ENCODE measurements around the gene MAP2K7.
A peak's percentile ranks its signal among the peaks of the same experiment; 100 is the strongest.
"Not testable (repeated sequence)": the region's sequence is repeated elsewhere in the genome, so short reads cannot be mapped to it uniquely, and the experiment has no call there.

The MAP2K7 gene

GRCh38 chr19:7903244-7904073 lies at the start of gene MAP2K7:
TSS of gene MAP2K7 (plus strand) at chr19:7903877. CDS start at chr19:7903945, 68 bp downstream.
- no peaks in the 10 kb centered on the region for H3K9me3 ChIP-seq (ENCODE audit: low read length)
- no peaks in the 10 kb centered on the region for H3K27me3 ChIP-seq (ENCODE audit: control insufficient read depth in 1 of 2, insufficient read depth in 2 of 2, low read length in 2 of 2)
- peak within 1 kb of the TSS; percentile 61 for H3K9ac ChIP-seq (ENCODE audit: low read length)
- no peaks in the 10 kb centered on the region for H3K36me3 ChIP-seq (ENCODE audit: insufficient read depth, low read length)
- peaks cover 30% of the 10 kb centered on the region for H3K4me1 ChIP-seq (ENCODE audit: insufficient read depth, low read length)
- H3K27ac ChIP-seq (ENCODE audit: low read depth, low read length) = peak within 1 kb of the TSS; percentile 72
- peak within 1 kb of the TSS; percentile 45 to 94 for H3K4me3 ChIP-seq (ENCODE audit: low read depth in 1 of 2, low read length in 2 of 2)

GRCh38 chr19:7855426-7856108 lies 48.1 kb upstream of the MAP2K7 start:
- no peak overlapping the region for H3K4me3 ChIP-seq (ENCODE audit: low read depth in 1 of 2, low read length in 2 of 2)
- H3K9me3 ChIP-seq (ENCODE audit: low read length) = no peaks in the 10 kb centered on the region
- no peak overlapping the region for H3K27ac ChIP-seq (ENCODE audit: low read depth, low read length)
- no peaks in the 10 kb centered on the region for H3K4me1 ChIP-seq (ENCODE audit: insufficient read depth, low read length)
- peaks cover 4% of the 10 kb centered on the region for H3K36me3 ChIP-seq (ENCODE audit: insufficient read depth, low read length)
- no peak overlapping the region for H3K9ac ChIP-seq (ENCODE audit: low read length)
- peaks cover 0 to 50% of the 10 kb centered on the region in 2 donors for H3K27me3 ChIP-seq (ENCODE audit: control insufficient read depth in 1 of 2, insufficient read depth in 2 of 2, low read length in 2 of 2)

GRCh38 chr19:7856109-7856591 lies 47.5 kb upstream of the MAP2K7 start:
- Histone ChIP-seq H3K27ac (ENCODE audit: low read depth, low read length) (no peak overlapping the region), H3K4me3 (ENCODE audit: low read depth in 1 of 2, low read length in 2 of 2) (no peak overlapping the region), H3K9me3 (ENCODE audit: low read length) (no peaks in the 10 kb centered on the region), H3K4me1 (ENCODE audit: insufficient read depth, low read length) (no peaks in the 10 kb centered on the region), H3K36me3 (ENCODE audit: insufficient read depth, low read length) (peaks cover 4% of the 10 kb centered on the region), H3K27me3 (ENCODE audit: control insufficient read depth in 1 of 2, insufficient read depth in 2 of 2, low read length in 2 of 2) (peaks cover 0 to 56% of the 10 kb centered on the region in 2 donors), H3K9ac (ENCODE audit: low read length) (no peak overlapping the region)

GRCh38 chr19:7856679-7857663 lies 46.7 kb upstream of the MAP2K7 start:
- no peak overlapping the region for H3K27ac ChIP-seq (ENCODE audit: low read depth, low read length)
- H3K9ac ChIP-seq (ENCODE audit: low read length) = no peak overlapping the region
- peaks cover 4% of the 10 kb centered on the region for H3K36me3 ChIP-seq (ENCODE audit: insufficient read depth, low read length)
- no peaks in the 10 kb centered on the region for H3K9me3 ChIP-seq (ENCODE audit: low read length)
- H3K4me1 ChIP-seq (ENCODE audit: insufficient read depth, low read length) = no peaks in the 10 kb centered on the region
- no peak overlapping the region for H3K4me3 ChIP-seq (ENCODE audit: low read depth in 1 of 2, low read length in 2 of 2)
- H3K27me3 ChIP-seq (ENCODE audit: control insufficient read depth in 1 of 2, insufficient read depth in 2 of 2, low read length in 2 of 2) = peaks cover 5 to 64% of the 10 kb centered on the region in 2 donors

- Histone ChIP-seq H3K27ac (ENCODE audit: low read depth, low read length) (no peak overlapping the region), H3K4me3 (ENCODE audit: low read depth in 1 of 2, low read length in 2 of 2) (no peak overlapping the region), H3K9ac (ENCODE audit: low read length) (no peak overlapping the region), H3K4me1 (ENCODE audit: insufficient read depth, low read length) (no peaks in the 10 kb centered on the region), H3K36me3 (ENCODE audit: insufficient read depth, low read length) (peaks cover 4% of the 10 kb centered on the region), H3K9me3 (ENCODE audit: low read length) (no peaks in the 10 kb centered on the region), H3K27me3 (ENCODE audit: control insufficient read depth in 1 of 2, insufficient read depth in 2 of 2, low read length in 2 of 2) (peaks cover 5 to 68% of the 10 kb centered on the region in 2 donors)
These were observed 46.0 kb upstream of the MAP2K7 start for GRCh38 chr19:7857727-7858108.

GRCh38 chr19:7858109-7858770 lies 45.4 kb upstream of the MAP2K7 start:
- Histone ChIP-seq H3K9ac (ENCODE audit: low read length) (no peak overlapping the region), H3K36me3 (ENCODE audit: insufficient read depth, low read length) (peaks cover 4% of the 10 kb centered on the region), H3K4me3 (ENCODE audit: low read depth in 1 of 2, low read length in 2 of 2) (no peak overlapping the region), H3K27me3 (ENCODE audit: control insufficient read depth in 1 of 2, insufficient read depth in 2 of 2, low read length in 2 of 2) (peaks cover 5 to 68% of the 10 kb centered on the region in 2 donors), H3K27ac (ENCODE audit: low read depth, low read length) (no peak overlapping the region), H3K4me1 (ENCODE audit: insufficient read depth, low read length) (no peaks in the 10 kb centered on the region), H3K9me3 (ENCODE audit: low read length) (no peaks in the 10 kb centered on the region)

GRCh38 chr19:7859087-7859486 lies 44.6 kb upstream of the MAP2K7 start:
- H3K9ac ChIP-seq (ENCODE audit: low read length); H3K4me1 ChIP-seq (ENCODE audit: insufficient read depth, low read length); H3K4me3 ChIP-seq (ENCODE audit: low read depth in 1 of 2, low read length in 2 of 2); H3K27ac ChIP-seq (ENCODE audit: low read depth, low read length); H3K9me3 ChIP-seq (ENCODE audit: low read length); H3K36me3 ChIP-seq (ENCODE audit: insufficient read depth, low read length): not testable (repeated sequence)
- peaks cover 5 to 72% of the 10 kb centered on the region in 2 donors for H3K27me3 ChIP-seq (ENCODE audit: control insufficient read depth in 1 of 2, insufficient read depth in 2 of 2, low read length in 2 of 2)

GRCh38 chr19:7859831-7860713 lies 43.6 kb upstream of the MAP2K7 start:
- peaks cover 8 to 69% of the 10 kb centered on the region in 2 donors for H3K27me3 ChIP-seq (ENCODE audit: control insufficient read depth in 1 of 2, insufficient read depth in 2 of 2, low read length in 2 of 2)
- H3K4me3 ChIP-seq (ENCODE audit: low read depth in 1 of 2, low read length in 2 of 2) = no peak overlapping the region
- H3K27ac ChIP-seq (ENCODE audit: low read depth, low read length) = no peak overlapping the region
- no peaks in the 10 kb centered on the region for H3K4me1 ChIP-seq (ENCODE audit: insufficient read depth, low read length)
- H3K9me3 ChIP-seq (ENCODE audit: low read length) = no peaks in the 10 kb centered on the region
- H3K36me3 ChIP-seq (ENCODE audit: insufficient read depth, low read length) = peaks cover 4% of the 10 kb centered on the region
- H3K9ac ChIP-seq (ENCODE audit: low read length) = no peak overlapping the region

GRCh38 chr19:7860714-7861618 lies 42.7 kb upstream of the MAP2K7 start:
- Histone ChIP-seq H3K36me3 (ENCODE audit: insufficient read depth, low read length) (peaks cover 2% of the 10 kb centered on the region), H3K4me3 (ENCODE audit: low read depth in 1 of 2, low read length in 2 of 2) (no peak overlapping the region), H3K27me3 (ENCODE audit: control insufficient read depth in 1 of 2, insufficient read depth in 2 of 2, low read length in 2 of 2) (peaks cover 13 to 70% of the 10 kb centered on the region in 2 donors), H3K4me1 (ENCODE audit: insufficient read depth, low read length) (no peaks in the 10 kb centered on the region), H3K9ac (ENCODE audit: low read length) (no peak overlapping the region), H3K9me3 (ENCODE audit: low read length) (no peaks in the 10 kb centered on the region), H3K27ac (ENCODE audit: low read depth, low read length) (no peak overlapping the region)

Measured in muscle layer of colon (tissue), 2 donors.